DMS 273 treated with DMSO at 0.1 percent for 48 hours (cell line): ENCODE data around the gene MYO10.
A peak's percentile ranks its signal among the peaks of the same experiment; 100 is the strongest.
"Not testable (repeated sequence)": the region's sequence is repeated elsewhere in the genome, so short reads cannot be mapped to it uniquely, and the experiment has no call there.

Source experiments
- DNase-seq: peaks from one replicate; lab custom pipeline; 2025; lab: John Stamatoyannopoulos, UW

The MYO10 gene

GRCh38 chr5:16862777-16863176 is 73.3 kb downstream of the MYO10 start:
- DNase-seq: no peak

GRCh38 chr5:16859346-16859745 is 76.7 kb downstream of the MYO10 start:
- no peak for DNase-seq

- no peak for DNase-seq
Observed at GRCh38 chr5:16858151-16858550, 77.9 kb downstream of the MYO10 start.

- DNase-seq: no peak
Observed at GRCh38 chr5:16857635-16858034, 78.5 kb downstream of the MYO10 start.

- DNase-seq: no peak
Observed at GRCh38 chr5:16856531-16856930, 79.6 kb downstream of the MYO10 start.

GRCh38 chr5:16855898-16856297 is 80.2 kb downstream of the MYO10 start:
- DNase-seq: no peak

GRCh38 chr5:16855485-16855884 is 80.6 kb downstream of the MYO10 start:
- peak; percentile 31 for DNase-seq

GRCh38 chr5:16854351-16854750 is 81.7 kb downstream of the MYO10 start:
- no peak for DNase-seq

- no peak for DNase-seq
Observed at GRCh38 chr5:16853518-16853917, 82.6 kb downstream of the MYO10 start.

GRCh38 chr5:16852251-16853005 is 83.7 kb downstream of the MYO10 start:
- no peak for DNase-seq

GRCh38 chr5:16849775-16850174 is 86.3 kb downstream of the MYO10 start:
- DNase-seq: no peak

- no peak for DNase-seq
Observed at GRCh38 chr5:16849181-16849580, 86.9 kb downstream of the MYO10 start.

- no peak for DNase-seq
Observed at GRCh38 chr5:16844952-16845351, 91.1 kb downstream of the MYO10 start.

- no peak for DNase-seq
Observed at GRCh38 chr5:16842896-16843295, 93.2 kb downstream of the MYO10 start.

GRCh38 chr5:16841416-16841815 is 94.7 kb downstream of the MYO10 start:
- no peak for DNase-seq

GRCh38 chr5:16837305-16837704 is 98.8 kb downstream of the MYO10 start:
- no peak for DNase-seq

GRCh38 chr5:16834029-16834428 is 102.1 kb downstream of the MYO10 start:
- no peak for DNase-seq

GRCh38 chr5:16831326-16831725 is 104.8 kb downstream of the MYO10 start:
- DNase-seq: not testable (repeated sequence)

GRCh38 chr5:16827755-16828154 is 108.3 kb downstream of the MYO10 start:
- DNase-seq: no peak

GRCh38 chr5:16826379-16827125 is 109.5 kb downstream of the MYO10 start:
- no peak for DNase-seq

GRCh38 chr5:16819522-16820167 is 116.4 kb downstream of the MYO10 start:
- DNase-seq: no peak

GRCh38 chr5:16815432-16815831 is 120.7 kb downstream of the MYO10 start:
- no peak for DNase-seq

GRCh38 chr5:16812911-16813310 is 123.2 kb downstream of the MYO10 start:
- DNase-seq: no peak
